ENCODE data around the gene KDM4B. TPM values are rescaled to one million over a fixed set of nuclear protein-coding genes. Genes with fewer than 3 reads are reported as not detected.

The KDM4B gene
- polyA plus RNA-seq, 1 of the 3 experiments (the other 2 are of a cell fraction), result 12.2 TPM

GRCh38 chr19:5048727-5049553 is 80.0 kb downstream of the KDM4B start:
- H3K79me2 ChIP-seq (ENCODE audit: insufficient read depth), result peaks cover 25% of the 10 kb centered on the region; the same call in 1 of the 2 replicates
- 0 out of 2 replicates have a peak overlapping the region, but pooled peaks have one; percentile 37 for H2AFZ ChIP-seq (ENCODE audit: low read depth)
- peak; percentile 67 for DNase-seq
- ChIA-PET CTCF (interaction anchor here (0.6 to 8.1 kb wide), 69 partner anchors 9 to 536 kb away, joined by 3 to 71 read pairs (median 4); no protein-coding TSS in a partner anchor), POLR2A (interaction anchor here (0.5 to 0.6 kb wide), 2 partner anchors 61 to 244 kb away, joined by 3 read pairs; no protein-coding TSS in a partner anchor)
- 77% methylated on average over 26 of the region's 36 CpGs for WGBS (ENCODE audit: low lambda C conversion rate)
- peaks cover 12 to 46% of the 10 kb centered on the region in 2 experiments; a peak in 3 of 4 replicates for H3K4me1 ChIP-seq (ENCODE audit: control insufficient read depth in 1 of 2, insufficient read depth in 2 of 2, low read depth in 1 of 2, low read length in 1 of 2)
- H3K9me3 ChIP-seq, result no peaks in the 10 kb centered on the region
- peaks cover 32% of the 10 kb centered on the region for H4K20me1 ChIP-seq (ENCODE audit: insufficient read depth)
- no peaks in the 10 kb centered on the region for H3K27me3 ChIP-seq (ENCODE audit: insufficient read depth)
- H3K36me3 ChIP-seq (replicated peaks in 1 of 2; ENCODE audit: control insufficient read depth in 1 of 2, insufficient read depth in 2 of 2, low read length in 1 of 2), result peaks cover 0 to 21% of the 10 kb centered on the region in 2 experiments
- no peak for TF ChIP-seq CHD2 (IDR thresholded peaks at IDR 0.05; ENCODE audit: low read length, partially characterized antibody)
- no peak for TF ChIP-seq MEF2A (IDR thresholded peaks at IDR 0.05; ENCODE audit: borderline replicate concordance, low read depth)
- no peak for TF ChIP-seq JUND (IDR thresholded peaks at IDR 0.05)
- peak; percentile 21; the same call in 1 of the 2 replicates for TF ChIP-seq NFIC (IDR thresholded peaks at IDR 0.05; ENCODE audit: borderline replicate concordance)
- peak overlapping the region in 1 of 2 experiments; percentile 48; a peak in 1 of 4 replicates for H3K4me3 ChIP-seq (ENCODE audit: low read depth in 2 of 2, low read length in 1 of 2)
- H3F3A ChIP-seq (replicated peaks; ENCODE audit: insufficient read depth), result peaks cover 5% of the 10 kb centered on the region
- no peaks in the 10 kb centered on the region for H3K9me2 ChIP-seq
- H3K9ac ChIP-seq, result peak overlapping the region; percentile 53; the same call in 1 of the 2 replicates
- peak overlapping the region; percentile 83 for H3K4me2 ChIP-seq
- H3K27ac ChIP-seq (ENCODE audit: low read depth in 2 of 2, low read length in 1 of 2), result peak overlapping the region in 1 of 2 experiments; percentile 56; a peak in 3 of 4 replicates

- Histone ChIP-seq H3K27ac (ENCODE audit: low read depth in 2 of 2, low read length in 1 of 2) (peak overlapping the region in 1 of 2 experiments; percentile 43; a peak in 1 of 4 replicates), H3K9me3 (no peaks in the 10 kb centered on the region), H3K79me2 (ENCODE audit: insufficient read depth) (peaks cover 23% of the 10 kb centered on the region; the same call in 1 of the 2 replicates), H4K20me1 (ENCODE audit: insufficient read depth) (peaks cover 32% of the 10 kb centered on the region), H3F3A (replicated peaks; ENCODE audit: insufficient read depth) (peaks cover 5% of the 10 kb centered on the region), H3K4me2 (no peak overlapping the region), H3K4me3 (ENCODE audit: low read depth in 2 of 2, low read length in 1 of 2) (no peak overlapping the region), H3K27me3 (ENCODE audit: insufficient read depth) (no peaks in the 10 kb centered on the region), H2AFZ (ENCODE audit: low read depth) (no peak overlapping the region), H3K9ac (no peak overlapping the region), H3K4me1 (ENCODE audit: control insufficient read depth in 1 of 2, insufficient read depth in 2 of 2, low read depth in 1 of 2, low read length in 1 of 2) (peaks cover 12 to 46% of the 10 kb centered on the region in 2 experiments; a peak in 3 of 4 replicates), H3K9me2 (no peaks in the 10 kb centered on the region), H3K36me3 (replicated peaks in 1 of 2; ENCODE audit: control insufficient read depth in 1 of 2, insufficient read depth in 2 of 2, low read length in 1 of 2) (peaks cover 0 to 21% of the 10 kb centered on the region in 2 experiments)
- no peak for TF ChIP-seq CTCF (IDR thresholded peaks at IDR 0.05)
- TF ChIP-seq NRF1 (IDR thresholded peaks at IDR 0.05; ENCODE audit: low read depth, low read length), result no peak
- TF ChIP-seq PBX3 (IDR thresholded peaks at IDR 0.05), result no peak
- no peak for TF ChIP-seq IRF3 (IDR thresholded peaks at IDR 0.05; ENCODE audit: low read depth, low read length)
- TF ChIP-seq JUND (IDR thresholded peaks at IDR 0.05), result no peak
- TF ChIP-seq EZH2phosphoT487 (IDR thresholded peaks at IDR 0.05; ENCODE audit: borderline replicate concordance, low read depth), result no peak
- no peak for TF ChIP-seq SMC3 (IDR thresholded peaks at IDR 0.05; ENCODE audit: low read depth, low read length)
- TF ChIP-seq TAF1 (IDR thresholded peaks at IDR 0.05; ENCODE audit: borderline replicate concordance, low read depth, low read length), result no peak
- no peak for TF ChIP-seq TEAD4 (IDR thresholded peaks at IDR 0.05; ENCODE audit: borderline replicate concordance, insufficient read depth)
- no peak for TF ChIP-seq POLR2AphosphoS5 (IDR thresholded peaks at IDR 0.05; ENCODE audit: low read depth, low read length)
- DNase-seq, result no peak
- POLR2A ChIA-PET, result no interaction called here
- CTCF ChIA-PET, result interaction anchor here (0.8 to 8.1 kb wide), 14 partner anchors 9 to 430 kb away, joined by 3 to 71 read pairs (median 10); no protein-coding TSS in a partner anchor
- no CpG with 5 or more reads among the region's 9 CpGs for WGBS (ENCODE audit: low lambda C conversion rate)
Observed at GRCh38 chr19:5049561-5049960, 80.6 kb downstream of the KDM4B start.
